Omental fat pad (tissue), 4 donors: ENCODE measurements around the gene HOXD8. TPM values are rescaled to one million over a fixed set of nuclear protein-coding genes. Genes with fewer than 3 reads are reported as not detected.

Experiments
- ATAC-seq: fragments of 150-250 bp; one replicate; pipeline ENCODE4 v1.9.1; 2016; ENCODE audit warnings: mild to moderate bottlenecking, moderate library complexity; ENCODE audit not compliant: low FRiP score
- DNase-seq: peaks from one replicate; pipeline ENCODE4 v3.0.0-alpha.2; 2019; ENCODE audit warnings: low spot score
- CTCF ChIP-seq, 3 donors: fragments of 450-650 bp; IDR thresholded peaks; one replicate each; pipeline ENCODE4 v1.5.1; 2016 to 2017; ENCODE audit warnings: antibody characterized with exemption in 3 of 3, mild to moderate bottlenecking in 3 of 3, moderate library complexity in 2 of 3
- total RNA-seq, 4 donors: library from RNA; depleted of rRNA; stranded (reverse); fragments of >200 nt; gene quantifications; one replicate each; pipeline ENCODE4 v1.1.0, GENCODE V29; 2016

Gene HOXD8
- 10 to 100 TPM in 1 of 4 donors, 1 to 10 TPM in 3; 3.7 to 24.6 (median 7.6) TPM for total RNA-seq

GRCh38 chr2:176128982-176129796, at the start of gene HOXD8:
Gene HOXD8 (plus strand): TSS chr2:176129705. CDS start chr2:176130367, 662 bp downstream.
- no peak for TF ChIP-seq CTCF (IDR thresholded peaks at IDR 0.05)
- DNase-seq (no peak), ATAC-seq (peak; percentile 41)

- peak in 1 of 3 donors; percentile 13 for TF ChIP-seq CTCF (IDR thresholded peaks at IDR 0.05)
- ATAC-seq = no peak
- DNase-seq = no peak
Observed at GRCh38 chr2:176079831-176080539, 49.5 kb upstream of the HOXD8 start.

DNA sequence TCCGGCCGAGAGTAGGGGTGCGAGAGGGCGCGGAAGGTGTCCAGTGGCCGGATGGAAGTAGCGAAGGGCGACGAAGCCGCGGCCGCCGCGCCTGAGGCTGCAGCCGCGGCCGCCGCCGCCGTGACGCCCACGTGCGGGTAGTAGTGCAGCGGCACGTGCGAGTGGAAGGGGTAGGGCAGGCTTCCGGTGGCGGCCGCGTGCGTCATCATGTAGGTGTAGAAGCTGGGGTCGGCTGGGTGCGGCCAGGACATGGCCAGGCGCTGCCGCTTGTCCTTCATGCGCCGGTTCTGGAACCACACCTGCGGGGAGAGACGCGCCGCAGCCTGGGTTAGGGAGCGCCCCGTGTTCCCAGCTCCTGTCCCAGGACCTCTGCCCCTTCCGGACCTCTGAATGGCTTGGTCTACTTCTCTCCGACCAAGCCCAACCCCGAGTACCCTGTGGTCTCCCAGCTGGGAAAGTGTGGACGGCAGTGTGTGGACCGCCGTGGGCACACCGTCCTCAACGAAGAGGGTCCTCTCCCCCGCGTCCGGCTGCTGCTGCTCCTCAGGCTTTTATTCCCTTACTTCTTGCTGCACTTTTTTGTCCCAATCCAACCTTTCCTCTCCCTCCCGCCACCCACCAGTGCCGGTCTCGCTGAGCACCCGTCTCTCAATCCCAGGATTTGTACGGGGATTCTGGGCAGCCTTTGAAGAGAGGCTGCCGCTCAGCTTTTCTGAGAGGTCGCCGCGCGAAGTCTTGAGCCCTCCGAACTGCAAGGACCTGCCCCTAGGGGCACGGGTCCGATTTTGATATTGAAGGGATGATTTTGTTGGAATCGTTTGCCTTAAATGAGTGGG, 48.7 kb upstream of the HOXD8 start:
- TF ChIP-seq CTCF (IDR thresholded peaks at IDR 0.05) = no peak
- no peak for ATAC-seq
- no peak for DNase-seq

DNA sequence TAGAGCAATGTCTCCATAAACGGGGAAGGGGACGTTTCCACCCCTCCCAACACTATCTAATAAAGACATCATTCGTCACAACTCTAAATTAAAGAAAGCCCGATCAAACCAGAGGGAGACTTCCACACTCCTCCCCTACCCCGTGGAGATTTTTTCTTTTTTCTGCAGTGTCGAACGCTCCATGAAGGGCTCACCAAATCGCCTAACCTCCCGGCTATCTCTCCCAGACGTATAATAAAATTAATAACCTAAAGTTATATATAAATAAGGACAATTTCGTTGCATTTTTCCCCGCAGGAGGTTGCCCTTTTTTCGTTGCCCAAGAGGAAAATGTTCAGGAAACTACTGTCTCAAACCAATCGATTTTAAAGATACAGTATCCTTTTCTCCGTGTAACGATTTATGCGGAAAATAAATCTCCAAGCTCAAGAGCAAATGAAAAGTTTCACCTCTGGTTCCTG, 48.1 kb upstream of the HOXD8 start:
- TF ChIP-seq CTCF (IDR thresholded peaks at IDR 0.05) = no peak

GRCh38 chr2:176081837-176082524, 47.5 kb upstream of the HOXD8 start:
- ATAC-seq = no peak
- DNase-seq = no peak
- TF ChIP-seq CTCF (IDR thresholded peaks at IDR 0.05) = no peak

More for the DNA sequence above, 48.1 kb upstream of the HOXD8 start:
- ATAC-seq (no peak), DNase-seq (no peak)

- ATAC-seq = no peak
- no peak for TF ChIP-seq CTCF (IDR thresholded peaks at IDR 0.05)
- no peak for DNase-seq
Observed at GRCh38 chr2:176082525-176082823, 47.0 kb upstream of the HOXD8 start.
